ENCODE data around the gene ENTR1. TPM values are rescaled to one million over a fixed set of nuclear protein-coding genes. Genes with fewer than 3 reads are reported as not detected.

Gene ENTR1
- total RNA-seq, 3 donors from 2014 or later, result 23.7 to 54.4 (median 36.0) TPM

DNA sequence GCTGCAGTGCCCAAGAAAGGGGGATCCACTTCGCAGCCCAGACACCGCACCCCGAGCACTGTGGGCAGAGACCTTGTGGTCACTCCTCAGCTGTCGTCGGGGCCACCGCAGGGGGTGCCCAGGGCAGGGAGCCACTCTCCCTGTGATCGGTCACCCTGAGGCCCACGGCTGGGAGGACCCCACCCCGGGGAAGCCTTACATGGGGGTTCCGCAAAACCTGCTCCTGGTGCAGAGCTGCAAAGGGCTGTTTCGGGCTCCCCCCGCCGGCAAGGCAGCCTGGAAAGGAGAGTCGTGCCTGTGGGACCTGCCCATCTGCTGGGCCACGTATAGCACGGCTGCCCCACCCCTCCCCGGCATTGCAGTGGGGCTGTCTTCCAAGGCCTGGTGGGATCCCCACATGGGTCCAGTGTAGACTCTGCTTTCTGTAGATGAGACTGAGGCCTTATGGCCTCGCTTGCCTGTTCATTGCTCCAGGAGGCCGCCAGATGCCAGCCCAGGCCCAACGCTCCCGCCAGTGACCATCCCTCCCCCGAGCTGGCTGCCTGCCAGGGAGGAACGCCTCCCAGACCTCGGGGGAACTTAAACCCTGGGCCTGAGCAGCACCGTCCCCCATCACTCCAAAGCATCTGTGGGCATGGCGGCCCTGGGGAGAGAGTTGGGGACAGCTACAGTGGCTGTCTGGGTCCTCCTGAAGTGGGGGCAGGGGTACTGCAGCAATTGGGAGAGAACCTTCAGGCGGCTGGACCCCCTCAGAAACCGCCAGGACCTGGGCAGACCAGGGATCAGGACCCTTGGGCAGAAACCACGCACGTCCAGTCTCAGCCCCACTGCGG, 45.3 kb downstream of the ENTR1 start:
- no peak for TF ChIP-seq POLR2A (IDR thresholded peaks at IDR 0.05)
- TF ChIP-seq, protein P1, sequence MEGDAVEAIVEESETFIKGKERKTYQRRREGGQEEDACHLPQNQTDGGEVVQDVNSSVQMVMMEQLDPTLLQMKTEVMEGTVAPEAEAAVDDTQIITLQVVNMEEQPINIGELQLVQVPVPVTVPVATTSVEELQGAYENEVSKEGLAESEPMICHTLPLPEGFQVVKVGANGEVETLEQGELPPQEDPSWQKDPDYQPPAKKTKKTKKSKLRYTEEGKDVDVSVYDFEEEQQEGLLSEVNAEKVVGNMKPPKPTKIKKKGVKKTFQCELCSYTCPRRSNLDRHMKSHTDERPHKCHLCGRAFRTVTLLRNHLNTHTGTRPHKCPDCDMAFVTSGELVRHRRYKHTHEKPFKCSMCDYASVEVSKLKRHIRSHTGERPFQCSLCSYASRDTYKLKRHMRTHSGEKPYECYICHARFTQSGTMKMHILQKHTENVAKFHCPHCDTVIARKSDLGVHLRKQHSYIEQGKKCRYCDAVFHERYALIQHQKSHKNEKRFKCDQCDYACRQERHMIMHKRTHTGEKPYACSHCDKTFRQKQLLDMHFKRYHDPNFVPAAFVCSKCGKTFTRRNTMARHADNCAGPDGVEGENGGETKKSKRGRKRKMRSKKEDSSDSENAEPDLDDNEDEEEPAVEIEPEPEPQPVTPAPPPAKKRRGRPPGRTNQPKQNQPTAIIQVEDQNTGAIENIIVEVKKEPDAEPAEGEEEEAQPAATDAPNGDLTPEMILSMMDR (IDR thresholded peaks at IDR 0.05), result no peak
- TF ChIP-seq POLR2AphosphoS5 (IDR thresholded peaks at IDR 0.05), result no peak
- H3K27ac ChIP-seq, result no peak overlapping the region
- peaks cover 3 to 7% of the 10 kb centered on the region in 2 donors for H3K4me1 ChIP-seq
- H3K9me3 ChIP-seq, result no peaks in the 10 kb centered on the region
- no peaks in the 10 kb centered on the region for H3K27me3 ChIP-seq
- H3K36me3 ChIP-seq, result no peaks in the 10 kb centered on the region
- no peak overlapping the region for H3K4me3 ChIP-seq
- DNase-seq (ENCODE audit: low spot score in 2 of 2), result no peak
- intact Hi-C loops (cut with DNase I; ENCODE audit: low total_unique reads), result loop anchor here (5.0 kb wide), 1 partner anchor 1287 kb away; no protein-coding TSS in a partner anchor

DNA sequence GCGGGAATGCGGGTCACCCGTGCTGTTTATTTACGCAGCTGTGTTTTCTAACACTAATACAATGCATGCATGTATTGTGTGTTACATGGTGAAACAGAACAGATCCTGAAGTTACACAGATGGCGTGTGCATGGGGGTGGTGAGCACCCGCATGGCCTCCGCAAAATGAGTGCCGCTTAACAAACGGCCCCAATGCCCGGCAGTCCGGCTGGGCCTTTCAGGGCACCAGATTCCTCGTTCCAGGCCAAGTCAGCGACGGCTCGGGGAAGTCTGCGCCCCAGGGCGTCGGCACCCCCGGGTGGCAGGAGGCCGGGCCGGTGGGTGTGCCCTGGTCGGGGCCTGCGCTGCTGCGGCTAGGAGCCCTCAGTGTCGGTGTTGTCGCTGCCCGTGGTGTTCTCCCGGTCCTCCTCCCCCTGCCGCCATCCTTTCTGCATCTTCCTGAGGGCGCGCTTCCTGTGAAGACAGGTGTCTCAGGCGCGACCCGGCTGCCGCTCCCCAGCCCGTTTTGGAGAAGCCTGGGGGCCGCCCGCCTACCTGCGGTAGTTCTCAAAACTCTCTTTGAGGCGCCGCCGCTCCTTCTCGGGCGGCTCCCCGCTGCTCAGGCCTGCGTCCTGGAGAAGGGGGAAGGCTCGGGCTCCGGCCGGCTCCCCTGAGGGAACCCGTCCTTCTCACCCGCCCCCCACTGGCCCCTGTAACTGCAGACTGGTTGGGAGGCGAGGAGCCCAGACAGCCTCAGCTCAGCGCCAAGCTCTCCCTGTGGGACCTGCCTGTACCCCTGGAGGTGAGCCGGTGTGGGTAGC, 46.3 kb downstream of the ENTR1 start:
- no peaks in the 10 kb centered on the region for H3K9me3 ChIP-seq
- no peak overlapping the region for H3K27ac ChIP-seq
- H3K36me3 ChIP-seq, result no peaks in the 10 kb centered on the region
- TF ChIP-seq POLR2A (IDR thresholded peaks at IDR 0.05) (no peak), POLR2AphosphoS5 (IDR thresholded peaks at IDR 0.05) (peak in 1 of 3 donors; percentile 1)
- TF ChIP-seq, protein P1 (IDR thresholded peaks at IDR 0.05), result peak in 1 of 3 donors; percentile 30
- peaks cover 3 to 7% of the 10 kb centered on the region in 2 donors for H3K4me1 ChIP-seq
- intact Hi-C loops (cut with DNase I; ENCODE audit: low total_unique reads), result loop anchor here (5.0 kb wide), 1 partner anchor 1288 kb away; no protein-coding TSS in a partner anchor
- no peak for DNase-seq (ENCODE audit: low spot score in 2 of 2)
- H3K27me3 ChIP-seq, result no peaks in the 10 kb centered on the region
- peak overlapping the region in 2 of 3 donors; percentile 80 to 94 for H3K4me3 ChIP-seq

DNA sequence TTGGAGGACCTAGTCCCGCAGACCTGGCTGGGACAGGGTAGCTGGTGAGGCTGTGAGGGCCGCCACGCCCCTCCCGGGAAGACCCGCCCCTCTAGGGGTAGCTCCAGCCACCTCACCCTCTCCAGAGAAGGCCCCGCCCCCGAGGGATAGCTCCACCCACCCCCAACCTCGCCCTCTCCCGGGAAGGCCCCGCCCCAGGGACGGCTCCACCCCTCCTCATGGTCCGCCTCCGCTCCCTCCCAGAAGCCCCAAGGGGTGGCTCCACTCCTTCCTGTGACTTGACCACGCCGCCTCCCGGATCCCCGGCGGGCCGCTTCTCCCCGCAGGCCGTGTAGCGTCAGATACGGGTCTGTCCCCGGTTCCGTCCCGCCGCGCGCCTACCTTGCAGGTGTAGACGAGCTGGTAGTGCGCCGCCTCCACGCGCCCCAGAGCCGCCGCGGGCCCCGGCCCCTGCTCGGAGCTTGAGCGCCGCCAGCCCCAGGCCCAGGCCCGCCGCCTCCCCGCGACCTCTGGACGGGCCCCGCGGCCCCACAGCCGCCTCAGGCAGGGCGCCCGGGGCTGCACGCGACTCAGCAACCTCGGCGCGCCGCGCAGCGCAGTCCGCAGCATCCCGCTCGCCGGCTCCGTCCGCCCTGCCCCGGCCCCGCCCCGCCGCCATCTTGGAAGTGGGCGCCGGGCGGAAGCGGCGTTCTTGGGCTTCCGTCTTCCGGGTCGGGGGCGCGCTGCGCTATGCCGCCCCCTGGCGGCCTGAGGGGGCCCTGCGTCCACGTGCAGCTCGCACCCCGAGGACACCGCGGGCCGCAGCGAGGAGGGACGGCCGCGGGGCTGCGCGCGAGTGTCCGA, 47.1 kb downstream of the ENTR1 start, which contains the start of gene DNLZ:
TSS of gene DNLZ (minus strand) at position 639 of the 843 bp plus-strand sequence. CDS start at position 609, 30 bp downstream.
- intact Hi-C loops (cut with DNase I; ENCODE audit: low total_unique reads), result loop anchor here (5.0 kb wide), 1 partner anchor 1289 kb away; no protein-coding TSS in a partner anchor
- H3K4me1 ChIP-seq, result peaks cover 3 to 7% of the 10 kb centered on the region in 2 donors
- H3K36me3 ChIP-seq, result no peaks in the 10 kb centered on the region
- H3K27me3 ChIP-seq, result no peaks in the 10 kb centered on the region
- no peaks in the 10 kb centered on the region for H3K9me3 ChIP-seq
- peak within 1 kb of the TSS; percentile 80 to 94 (median 83) for H3K4me3 ChIP-seq
- TF ChIP-seq POLR2AphosphoS5 (IDR thresholded peaks at IDR 0.05) (peak; percentile 40 to 61 (median 50)), POLR2A (IDR thresholded peaks at IDR 0.05) (no peak)
- TF ChIP-seq, protein P1 (IDR thresholded peaks at IDR 0.05), result peak; percentile 79 to 99 (median 87)
- DNase-seq (ENCODE audit: low spot score in 2 of 2), result peak; percentile 94 to 99
- peak within 1 kb of the TSS; percentile 80 to 97 for H3K27ac ChIP-seq

DNA sequence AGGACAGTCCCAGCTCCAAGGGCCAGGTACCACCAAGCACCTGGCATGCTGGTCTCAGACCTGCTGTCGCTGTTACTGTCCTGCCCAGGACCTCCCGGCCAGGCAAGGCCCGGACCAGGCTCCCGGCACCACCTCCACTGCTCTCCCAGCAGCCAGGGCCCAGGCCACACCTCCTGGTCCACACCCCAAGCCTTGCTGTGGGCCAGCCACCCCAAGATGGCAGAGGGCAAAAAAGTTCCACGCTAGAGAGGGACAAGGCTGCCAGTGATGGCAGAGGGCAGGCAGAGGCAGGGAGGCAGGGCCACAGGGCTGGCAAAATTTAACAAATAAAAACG, 48.0 kb downstream of the ENTR1 start:
- TF ChIP-seq, protein P1 (IDR thresholded peaks at IDR 0.05), result no peak
- TF ChIP-seq POLR2A (IDR thresholded peaks at IDR 0.05), result no peak
- peaks cover 3 to 7% of the 10 kb centered on the region in 2 donors for H3K4me1 ChIP-seq
- no peaks in the 10 kb centered on the region for H3K27me3 ChIP-seq
- intact Hi-C loops (cut with DNase I; ENCODE audit: low total_unique reads), result loop anchor here (5.0 kb wide), 1 partner anchor 1290 kb away; no protein-coding TSS in a partner anchor
- H3K27ac ChIP-seq, result peak overlapping the region; percentile 80 to 97
- H3K4me3 ChIP-seq, result peak overlapping the region in 1 of 3 donors; percentile 94
- no peaks in the 10 kb centered on the region for H3K36me3 ChIP-seq
- no peak for DNase-seq (ENCODE audit: low spot score in 2 of 2)
- no peaks in the 10 kb centered on the region for H3K9me3 ChIP-seq
